Measurements from ENCODE around the gene TRRAP.

- TF ChIP-seq POLR2A (IDR thresholded peaks at IDR 0.05; ENCODE audit: low read depth, low read length) = no peak
- no peak for TF ChIP-seq CTCF (conservative IDR thresholded peaks at IDR 0.05; ENCODE audit: low read depth, low read length)
- no peak for TF ChIP-seq USF2 (IDR thresholded peaks at IDR 0.05; ENCODE audit: low read depth, low read length)
- no peak for TF ChIP-seq CEBPB (IDR thresholded peaks at IDR 0.05; ENCODE audit: low read depth, low read length)
- no peak for TF ChIP-seq NFE2L2 (IDR thresholded peaks at IDR 0.05; ENCODE audit: low read depth, low read length)
- TF ChIP-seq FOS (IDR thresholded peaks at IDR 0.05; ENCODE audit: low read depth, low read length) = no peak
- TF ChIP-seq SMC3 (IDR thresholded peaks at IDR 0.05; ENCODE audit: low read depth, low read length) = no peak
- TF ChIP-seq MAFK (IDR thresholded peaks at IDR 0.05; ENCODE audit: low read depth, low read length) = no peak
- TF ChIP-seq MAZ (IDR thresholded peaks at IDR 0.05; ENCODE audit: borderline replicate concordance, low read depth, low read length) = no peak
These were observed 18.3 kb upstream of the TRRAP start for GRCh38 chr7:98860071-98860470.
